Stimulated activated CD8-positive, alpha-beta memory T cell treated with anti-CD3 and anti-CD28 coated beads, Interleukin-7, amount 100 ng/mL, for 4 hours (primary cell): ENCODE results near the gene NR2C2.

Experiments
- DNase-seq, 2 donors: peaks; one replicate each; pipeline ENCODE4 v3.0.0-alpha.2; 2020; ENCODE audit warnings: low read depth in 2 of 2

The NR2C2 gene

GRCh38 chr3:14921811-14922705 lies 25.3 kb upstream of the NR2C2 start:
- no peak for DNase-seq

- no peak for DNase-seq
Observed at GRCh38 chr3:14922863-14923262, 24.5 kb upstream of the NR2C2 start.

- DNase-seq: no peak
Observed at GRCh38 chr3:14923476-14923875, 23.9 kb upstream of the NR2C2 start.

GRCh38 chr3:14925729-14926591 lies 21.4 kb upstream of the NR2C2 start:
- no peak for DNase-seq

GRCh38 chr3:14926592-14926991 lies 20.8 kb upstream of the NR2C2 start:
- DNase-seq: no peak

- no peak for DNase-seq
Observed at GRCh38 chr3:14927308-14927707, 20.1 kb upstream of the NR2C2 start.

- DNase-seq: no peak
Observed at GRCh38 chr3:14929310-14930074, 17.9 kb upstream of the NR2C2 start.

GRCh38 chr3:14933820-14934425 lies 13.5 kb upstream of the NR2C2 start:
- DNase-seq: no peak

- DNase-seq: no peak
Observed at GRCh38 chr3:14935592-14936345, 11.6 kb upstream of the NR2C2 start.

GRCh38 chr3:14938954-14939353 lies 8.4 kb upstream of the NR2C2 start:
- no peak for DNase-seq

- DNase-seq: no peak
Observed at GRCh38 chr3:14941871-14942270, 5.5 kb upstream of the NR2C2 start.

GRCh38 chr3:14943042-14943441 lies 4.3 kb upstream of the NR2C2 start:
- no peak for DNase-seq

- no peak for DNase-seq
Observed at GRCh38 chr3:14946236-14946635, 1.1 kb upstream of the NR2C2 start.

- no peak for DNase-seq
Observed at GRCh38 chr3:14946739-14947099, 664 bp upstream of the NR2C2 start.

- peak; percentile 91 to 93 for DNase-seq
Observed at GRCh38 chr3:14947886-14948608, 664 bp downstream of the NR2C2 start.

GRCh38 chr3:14948609-14949038 lies 1.2 kb downstream of the NR2C2 start:
- no peak for DNase-seq

GRCh38 chr3:14949126-14949525 lies 1.7 kb downstream of the NR2C2 start:
- DNase-seq: no peak

GRCh38 chr3:14950274-14950673 lies 2.9 kb downstream of the NR2C2 start:
- no peak for DNase-seq

GRCh38 chr3:14957153-14957552 lies 9.8 kb downstream of the NR2C2 start:
- no peak for DNase-seq

- DNase-seq: no peak
Observed at GRCh38 chr3:14957925-14958324, 10.5 kb downstream of the NR2C2 start.
